KOPT-K1 (cell line): ENCODE measurements around the gene CACNB3.

Source experiments
- H3K27ac ChIP-seq: fragments of 200-600 bp; sonication (generic); 2 replicates; pipeline ENCODE4 v1.5.1; 2016; ENCODE audit warnings: antibody characterized with exemption, mild to moderate bottlenecking, low read depth, low read length; ENCODE audit not compliant: poor library complexity, severe bottlenecking
- H3K36me3 ChIP-seq: fragments of 200-600 bp; sonication (generic); 2 replicates; pipeline ENCODE4 v1.5.1; 2017; ENCODE audit warnings: antibody characterized with exemption, mild to moderate bottlenecking, low read length, moderate library complexity; ENCODE audit not compliant: insufficient read depth
- H3K9me3 ChIP-seq: fragments of 200-600 bp; sonication (generic); 2 replicates; pipeline ENCODE4 v1.5.1; 2017; ENCODE audit warnings: antibody characterized with exemption, low read length, mild to moderate bottlenecking; ENCODE audit not compliant: insufficient read depth, poor library complexity, severe bottlenecking

Gene CACNB3

DNA sequence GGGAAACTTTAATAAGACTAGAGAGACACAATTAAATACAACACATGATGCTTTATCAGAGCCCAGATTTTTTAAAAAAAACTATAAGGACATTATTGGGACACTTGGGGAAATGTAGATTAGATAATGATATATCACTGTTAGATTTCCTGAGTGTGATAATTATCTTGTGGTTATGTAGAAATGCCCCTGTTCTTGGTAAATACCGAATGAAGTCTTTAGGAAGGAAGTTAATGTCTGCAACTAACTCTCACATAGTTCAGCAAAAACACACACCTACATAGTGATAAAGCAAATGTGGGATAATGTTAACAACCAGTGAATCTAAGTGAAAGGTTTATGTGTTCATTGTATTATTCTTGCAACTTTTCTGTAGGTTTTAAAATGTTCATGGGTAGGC lies 14.6 kb upstream of the CACNB3 start:
- Histone ChIP-seq H3K9me3 (no peaks in the 10 kb centered on the region), H3K27ac (no peak overlapping the region), H3K36me3 (no peaks in the 10 kb centered on the region)

DNA sequence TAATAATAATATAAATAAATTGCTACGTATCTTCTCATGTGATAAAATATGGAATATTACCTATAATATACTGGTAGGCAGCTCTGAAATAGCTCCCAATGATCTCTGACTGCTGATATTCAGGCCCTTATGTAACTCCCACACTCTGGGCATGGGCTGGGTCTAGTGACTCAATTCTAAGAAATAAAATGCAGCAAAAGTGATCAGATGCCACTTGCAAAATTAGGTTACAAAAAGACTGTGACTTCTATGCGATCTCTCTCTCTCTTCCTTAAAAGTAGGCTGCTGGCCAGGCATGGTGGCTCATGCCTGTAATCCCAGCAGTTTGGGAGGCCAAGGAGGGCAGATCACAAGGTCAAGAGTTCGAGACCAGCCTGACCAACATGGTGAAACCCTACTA lies 10.3 kb upstream of the CACNB3 start:
- no peak overlapping the region for H3K27ac ChIP-seq
- H3K9me3 ChIP-seq = no peaks in the 10 kb centered on the region
- no peaks in the 10 kb centered on the region for H3K36me3 ChIP-seq

DNA sequence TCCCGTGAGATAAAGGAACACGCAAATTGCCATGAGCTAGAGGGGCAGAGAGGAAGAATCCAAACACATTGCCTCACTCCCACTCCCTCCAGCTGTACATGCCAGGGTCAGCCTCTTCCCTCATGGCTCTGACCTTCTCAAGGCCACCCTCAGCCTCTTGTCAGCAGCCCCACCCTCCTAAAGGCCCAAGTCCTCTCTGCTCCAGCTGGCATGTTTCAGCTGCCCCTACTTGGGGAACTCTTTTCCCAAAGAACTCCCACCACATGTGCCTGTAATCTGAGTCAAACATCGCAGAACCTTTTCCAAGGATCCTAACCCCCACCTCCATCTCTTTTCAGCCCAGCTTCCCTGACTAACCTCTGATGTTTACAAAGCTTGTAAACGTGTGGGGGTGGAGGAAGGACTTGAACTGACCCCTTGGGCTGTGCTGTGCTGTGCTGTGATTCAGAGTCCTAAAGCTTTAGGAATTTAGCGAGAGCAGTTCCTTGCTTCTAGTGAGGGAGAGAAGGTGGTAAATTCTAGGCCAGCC lies 7.3 kb upstream of the CACNB3 start:
- no peak overlapping the region for H3K27ac ChIP-seq
- no peaks in the 10 kb centered on the region for H3K36me3 ChIP-seq
- no peaks in the 10 kb centered on the region for H3K9me3 ChIP-seq

DNA sequence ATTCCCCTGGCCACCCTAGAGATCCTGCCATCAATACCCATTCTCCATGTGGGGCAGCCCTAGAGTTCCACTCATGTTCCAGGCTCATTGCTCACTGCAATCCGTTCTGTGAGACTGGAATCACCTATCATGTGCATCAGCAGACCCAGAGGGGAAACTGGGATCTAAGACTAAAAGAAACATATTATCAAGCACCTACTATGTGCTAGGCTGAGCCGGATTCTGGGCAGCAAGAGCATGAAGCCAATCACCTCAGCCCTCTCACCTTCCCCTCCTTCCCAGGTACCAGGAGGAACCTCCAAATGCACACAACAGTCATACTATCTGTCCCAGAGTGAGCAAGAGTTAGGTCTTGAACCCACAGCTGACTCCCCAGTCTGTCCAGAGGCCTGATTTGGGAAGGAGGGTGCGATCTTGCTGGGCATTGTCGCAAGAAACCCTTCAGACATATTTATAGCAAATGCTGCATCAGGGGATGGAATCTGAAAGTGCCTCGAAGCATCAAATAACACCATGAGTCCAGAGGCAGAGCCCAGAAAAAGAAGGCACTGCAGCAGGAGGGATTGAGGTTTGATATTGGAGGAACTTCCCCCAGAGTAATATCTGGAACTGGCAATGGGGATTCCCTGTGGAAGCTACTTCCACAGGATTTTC lies 6.7 kb upstream of the CACNB3 start:
- H3K9me3 ChIP-seq = no peaks in the 10 kb centered on the region
- no peaks in the 10 kb centered on the region for H3K36me3 ChIP-seq

DNA sequence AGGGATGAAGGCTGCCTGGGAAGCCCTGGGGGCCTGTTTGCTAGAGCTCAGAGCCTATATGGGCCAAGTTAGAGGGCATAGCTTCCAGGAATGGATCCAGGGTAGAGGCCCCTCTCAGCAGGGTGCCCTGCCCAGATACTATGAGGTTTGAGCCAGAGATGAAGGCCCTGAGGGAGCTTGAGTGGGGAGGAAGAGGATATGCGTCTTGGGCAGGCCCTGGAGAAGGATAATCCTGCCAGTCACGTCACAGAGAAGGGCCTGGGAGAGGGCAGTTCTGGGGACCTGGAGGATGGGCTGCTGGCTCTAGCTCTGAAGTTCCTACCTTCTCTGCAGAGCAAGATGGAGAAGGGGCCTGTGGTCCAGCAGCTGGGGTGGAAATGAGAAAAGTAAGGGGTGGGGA lies 5.9 kb upstream of the CACNB3 start:
- no peaks in the 10 kb centered on the region for H3K9me3 ChIP-seq
- no peak overlapping the region for H3K27ac ChIP-seq
- H3K36me3 ChIP-seq = no peaks in the 10 kb centered on the region

More for the DNA sequence above, 6.7 kb upstream of the CACNB3 start:
- H3K27ac ChIP-seq = no peak overlapping the region

DNA sequence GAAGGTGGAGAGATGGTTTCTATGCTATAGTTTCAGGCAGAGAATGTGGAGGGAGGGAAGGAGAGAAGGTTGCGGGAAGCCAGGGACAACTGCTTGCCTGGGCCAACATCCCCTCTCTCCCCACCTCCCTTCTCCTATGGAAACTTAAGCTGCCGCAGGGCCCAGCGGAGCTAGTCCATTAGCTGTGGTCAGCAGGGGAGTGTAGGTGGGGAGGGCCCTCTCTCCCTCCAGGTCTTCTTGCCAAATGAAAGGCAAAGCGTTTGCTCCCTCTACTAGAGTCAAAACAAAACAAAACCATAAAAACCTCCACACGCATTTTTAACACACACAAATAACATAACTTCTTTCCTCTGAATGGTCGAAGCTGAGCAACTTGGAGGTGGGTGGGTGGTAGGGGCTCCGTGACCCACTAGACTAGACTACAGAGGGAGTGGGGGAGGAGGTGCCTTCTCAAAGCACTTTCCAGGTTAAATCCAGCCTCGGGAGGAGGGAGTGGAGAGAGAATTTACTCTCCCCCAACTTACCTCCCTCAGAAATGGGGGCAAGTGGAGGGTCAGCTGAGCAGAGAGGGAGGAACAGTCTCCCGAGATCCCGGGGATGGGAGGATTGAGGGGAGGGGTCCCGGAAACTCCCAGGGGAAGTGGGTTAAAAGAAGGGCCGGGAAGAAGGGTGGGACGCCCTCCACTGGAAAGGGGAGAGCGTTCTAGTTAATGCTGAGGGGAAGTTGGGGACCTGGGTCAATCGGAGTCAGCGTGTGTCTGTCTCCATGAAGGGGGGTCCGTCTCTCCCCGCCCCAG lies 4.6 kb upstream of the CACNB3 start:
- no peaks in the 10 kb centered on the region for H3K9me3 ChIP-seq
- no peaks in the 10 kb centered on the region for H3K36me3 ChIP-seq
- H3K27ac ChIP-seq = no peak overlapping the region

DNA sequence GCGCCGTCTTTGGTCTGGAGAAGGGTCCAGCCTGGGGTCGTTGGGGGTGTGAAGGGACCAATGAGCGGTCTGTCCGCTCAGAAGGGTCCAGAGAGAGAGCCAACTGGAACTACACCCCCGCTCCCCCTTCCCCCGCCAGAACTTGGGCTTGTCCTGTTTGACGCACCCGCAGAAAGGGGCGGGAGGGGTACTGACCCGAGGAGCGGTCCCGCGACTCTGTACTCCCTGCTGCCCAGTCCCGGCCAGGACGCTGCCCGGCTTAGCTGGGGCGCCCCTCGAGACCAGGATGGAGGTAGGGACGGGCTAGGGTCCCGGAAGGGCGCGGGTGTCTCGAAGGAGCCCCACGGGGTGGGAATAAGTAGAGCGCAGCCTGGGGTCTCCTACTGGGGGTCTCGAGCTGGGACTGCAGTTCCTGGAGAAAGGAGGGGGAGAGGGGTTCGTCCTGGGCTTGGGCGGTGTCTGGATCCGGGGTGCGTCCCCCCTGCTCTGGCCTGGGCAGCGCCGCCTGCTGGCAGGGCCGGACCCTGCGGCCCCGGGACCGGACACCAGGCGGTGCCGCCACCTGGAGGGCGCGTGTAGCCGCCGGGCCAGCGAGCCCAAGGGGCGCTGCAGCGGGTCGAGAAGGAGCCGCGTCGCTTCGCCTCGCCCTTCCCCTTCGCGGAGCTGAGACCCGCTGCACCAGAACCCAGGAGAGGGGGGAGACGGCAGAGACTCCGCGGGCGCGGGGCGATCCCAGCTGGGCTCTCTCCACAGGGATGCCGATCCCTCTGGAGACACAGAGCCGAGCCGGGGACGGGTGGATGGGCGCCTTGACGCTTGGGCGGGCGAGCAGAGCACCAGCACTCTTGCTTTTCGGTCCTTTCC lies 3.8 kb upstream of the CACNB3 start:
- H3K36me3 ChIP-seq = no peaks in the 10 kb centered on the region
- H3K27ac ChIP-seq = peak overlapping the region; percentile 62
- no peaks in the 10 kb centered on the region for H3K9me3 ChIP-seq

DNA sequence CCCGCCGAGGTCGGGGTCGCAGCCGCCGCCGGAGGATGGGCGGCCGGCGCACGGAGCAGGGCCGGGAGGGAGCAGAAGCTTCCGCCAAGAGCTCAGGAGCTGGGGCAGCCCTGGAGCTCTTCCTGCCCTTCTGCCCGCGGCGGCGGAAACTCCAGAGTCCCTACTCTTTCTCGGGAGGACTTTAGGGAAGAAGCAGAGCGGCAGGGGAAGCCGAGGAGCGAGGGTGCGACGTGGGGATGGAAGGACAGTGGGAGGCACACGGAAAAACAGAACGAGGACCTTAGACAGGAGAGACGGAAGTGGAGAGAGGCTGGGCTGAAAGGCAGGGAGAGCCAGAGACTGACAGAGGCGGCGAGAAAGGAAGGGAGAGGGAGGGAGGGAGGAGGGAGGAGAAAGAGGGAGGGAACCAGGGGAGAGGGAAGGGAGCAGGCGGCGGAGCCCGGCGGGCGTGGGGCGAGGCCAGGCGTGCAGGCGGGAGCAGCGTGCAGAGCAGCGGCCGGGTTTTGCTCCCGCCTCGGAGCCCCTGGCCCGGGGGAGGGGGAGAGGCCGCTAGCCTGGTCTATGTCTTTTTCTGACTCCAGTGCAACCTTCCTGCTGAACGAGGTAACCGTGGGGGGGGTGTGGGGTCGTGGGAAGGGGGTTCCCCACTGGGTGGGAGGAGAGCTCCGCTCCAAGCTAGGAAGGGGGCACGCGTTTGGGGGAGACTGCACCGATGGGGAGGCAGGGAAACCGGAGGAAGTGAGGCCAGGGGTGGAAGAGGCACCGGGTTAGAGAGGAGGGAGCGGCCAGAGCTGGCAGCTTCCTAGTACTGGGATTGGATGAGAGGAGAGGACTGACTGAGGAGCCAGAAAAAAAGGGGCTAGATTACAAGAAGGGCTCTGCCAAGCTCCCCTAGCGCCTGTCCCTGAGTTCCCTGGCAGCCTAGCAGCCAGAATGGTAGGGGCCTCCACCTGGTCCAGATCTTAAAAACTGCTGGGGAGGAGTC lies 2.9 kb upstream of the CACNB3 start:
- no peaks in the 10 kb centered on the region for H3K36me3 ChIP-seq
- H3K27ac ChIP-seq = peak overlapping the region; percentile 62
- no peaks in the 10 kb centered on the region for H3K9me3 ChIP-seq

DNA sequence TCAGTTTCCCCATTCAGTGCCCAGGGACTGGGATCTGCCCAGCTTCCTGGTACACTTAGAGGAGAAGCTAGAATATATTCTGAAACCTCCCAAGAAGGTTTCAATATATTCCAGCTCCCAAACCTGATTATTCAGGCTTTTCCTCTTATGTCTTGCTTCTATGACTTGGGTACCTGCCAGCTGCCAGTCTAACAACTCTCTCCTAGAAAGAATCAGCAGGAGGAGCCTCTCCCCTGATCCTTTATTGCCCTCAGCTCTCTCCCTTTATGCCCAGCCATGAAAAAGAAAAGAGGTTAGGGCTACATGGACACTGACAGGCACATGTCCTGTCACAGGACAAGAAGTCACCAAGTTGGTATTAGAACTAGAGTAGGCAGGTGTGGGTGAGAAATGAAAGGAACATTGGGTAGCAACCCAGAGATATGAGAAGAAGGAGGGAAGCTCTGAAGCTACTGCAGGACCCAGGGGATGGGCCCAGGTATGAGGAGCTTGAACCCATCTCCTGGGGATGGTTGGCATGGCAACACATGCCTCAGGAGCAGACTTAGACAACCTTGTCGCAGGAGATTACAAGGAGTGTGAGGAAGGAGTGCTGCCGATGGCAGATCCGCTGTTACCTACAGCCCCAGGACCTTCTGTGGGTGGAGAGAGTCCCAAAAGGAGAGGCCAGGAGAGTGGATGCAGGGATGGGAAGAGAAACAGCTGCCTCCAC lies 2.0 kb upstream of the CACNB3 start:
- no peaks in the 10 kb centered on the region for H3K36me3 ChIP-seq
- peak overlapping the region; percentile 62 for H3K27ac ChIP-seq
- H3K9me3 ChIP-seq = no peaks in the 10 kb centered on the region

DNA sequence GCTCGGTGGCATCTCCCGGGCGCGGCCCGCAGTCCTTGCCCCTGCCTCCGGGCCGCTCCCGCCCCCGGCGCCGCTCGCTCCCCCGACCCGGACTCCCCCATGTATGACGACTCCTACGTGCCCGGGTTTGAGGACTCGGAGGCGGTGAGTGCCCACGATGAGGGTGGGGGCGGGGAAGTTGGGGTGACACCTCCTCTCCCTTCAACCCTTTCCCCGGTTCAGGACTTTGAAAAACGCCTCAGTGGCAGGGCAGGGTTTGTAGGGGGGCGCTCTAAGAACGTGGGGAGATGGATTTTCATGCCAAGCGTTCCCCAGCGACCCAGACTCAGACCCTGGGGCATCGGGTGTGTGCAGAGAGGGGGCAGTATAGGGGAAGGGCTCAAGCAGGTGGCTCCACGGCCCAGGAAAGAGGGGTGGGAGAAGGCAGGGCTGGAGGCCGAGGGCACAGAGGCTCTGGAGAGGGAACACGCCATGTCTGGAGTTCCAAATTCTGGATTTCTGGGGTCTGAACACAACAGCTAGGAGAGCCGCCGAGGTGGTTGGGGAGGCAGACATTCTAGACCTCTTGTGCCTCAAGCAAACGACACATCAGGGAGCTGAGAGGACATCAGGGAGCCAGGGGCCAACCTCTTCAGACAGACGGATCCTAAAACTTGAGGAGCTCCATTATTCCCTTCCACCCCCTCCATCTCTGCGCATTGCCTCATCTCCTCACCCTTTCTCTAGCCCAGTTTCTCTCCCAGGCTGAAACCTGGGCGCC lies 715 bp downstream of the CACNB3 start:
- no peaks in the 10 kb centered on the region for H3K9me3 ChIP-seq
- H3K27ac ChIP-seq = peak overlapping the region; percentile 60
- H3K36me3 ChIP-seq = peaks cover 5% of the 10 kb centered on the region; the same call in 1 of the 2 replicates

DNA sequence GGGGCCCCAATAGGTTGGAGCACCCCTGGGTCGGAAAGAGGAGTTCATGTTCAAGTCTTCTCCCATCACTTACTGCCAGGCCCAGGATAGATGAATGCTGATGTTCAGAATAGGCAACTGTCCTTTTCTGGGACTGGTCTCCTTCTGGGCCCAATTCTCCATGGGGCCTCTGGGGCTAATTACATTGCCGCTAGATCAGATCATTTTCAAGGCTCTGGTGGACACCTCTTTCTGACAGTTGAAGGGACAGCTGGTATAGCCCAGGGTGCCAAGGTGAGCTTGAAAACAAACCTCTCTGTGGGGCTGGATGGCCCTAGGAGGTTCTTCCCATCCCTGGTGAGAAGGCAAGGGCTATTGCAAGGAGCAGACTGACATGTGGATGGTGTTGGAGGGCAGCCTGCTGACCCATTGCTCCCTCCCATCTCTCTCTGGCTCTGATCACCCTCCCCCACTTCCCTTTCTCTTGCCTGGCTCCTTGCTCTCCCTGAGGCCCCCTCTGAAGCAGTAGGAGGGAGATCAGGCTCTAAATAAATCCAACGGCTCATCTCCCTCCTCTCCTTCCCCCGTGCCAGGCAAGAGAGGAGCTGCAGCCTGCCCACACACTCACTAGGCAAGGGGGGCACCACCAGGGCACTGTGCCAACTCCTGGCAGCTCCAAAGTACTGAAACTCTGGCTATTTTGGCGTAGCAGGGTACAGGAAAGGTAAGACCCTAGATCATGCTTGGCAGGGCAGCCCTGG lies 1.9 kb downstream of the CACNB3 start:
- Histone ChIP-seq H3K27ac (no peak overlapping the region), H3K9me3 (no peaks in the 10 kb centered on the region), H3K36me3 (peaks cover 11% of the 10 kb centered on the region; the same call in 1 of the 2 replicates)

DNA sequence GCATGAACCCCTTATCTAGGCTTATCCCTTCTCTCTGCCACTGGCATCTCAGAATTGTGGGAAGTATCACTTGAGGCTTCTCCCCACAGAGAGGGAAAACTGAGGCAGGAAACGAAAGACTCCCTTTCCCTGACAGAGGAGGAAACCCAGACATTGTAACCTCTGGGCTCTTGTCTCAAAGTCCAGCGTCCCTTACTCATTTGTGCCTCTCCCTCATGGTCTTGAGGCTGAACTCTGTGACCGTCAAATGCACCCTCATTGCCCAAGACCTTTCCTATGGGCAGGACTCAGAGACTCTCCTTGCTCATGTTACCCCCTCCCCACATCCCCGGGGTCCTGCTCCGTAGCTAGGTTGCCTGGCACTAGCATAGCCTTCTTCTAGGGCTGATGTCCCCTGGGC lies 3.8 kb downstream of the CACNB3 start:
- Histone ChIP-seq H3K36me3 (peaks cover 31% of the 10 kb centered on the region; the same call in 1 of the 2 replicates), H3K27ac (no peak overlapping the region), H3K9me3 (no peaks in the 10 kb centered on the region)
